ENCODE measurements around the gene UBE2QL1.

UBE2QL1 gene

DNA sequence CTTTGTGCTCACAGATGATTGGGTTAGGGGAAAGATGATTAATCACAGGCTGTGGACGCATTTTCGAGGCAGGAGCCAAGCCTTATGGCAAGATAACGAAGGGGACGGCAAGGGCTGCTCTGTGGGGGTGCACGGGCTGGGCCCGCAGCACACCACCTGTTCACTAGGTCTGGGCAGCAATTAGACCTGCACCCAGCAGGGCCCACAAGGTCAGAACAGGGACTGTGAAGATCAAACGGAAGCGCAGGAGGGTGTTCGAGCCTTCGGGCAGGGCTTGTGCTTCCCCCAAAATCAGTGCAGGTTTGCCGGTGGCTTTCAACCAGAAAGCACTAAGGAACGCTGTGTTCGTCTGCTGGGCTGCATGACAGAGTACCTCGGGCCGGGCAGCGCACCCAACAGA lies 73.7 kb downstream of the UBE2QL1 start:
- in situ Hi-C loops (cut with HindIII; ENCODE audit: low sequenced_read_pairs): no loop called here

GRCh38 chr5:6522923-6523322 lies 74.3 kb downstream of the UBE2QL1 start:
- in situ Hi-C loops (cut with HindIII; ENCODE audit: low sequenced_read_pairs): no loop called here

DNA sequence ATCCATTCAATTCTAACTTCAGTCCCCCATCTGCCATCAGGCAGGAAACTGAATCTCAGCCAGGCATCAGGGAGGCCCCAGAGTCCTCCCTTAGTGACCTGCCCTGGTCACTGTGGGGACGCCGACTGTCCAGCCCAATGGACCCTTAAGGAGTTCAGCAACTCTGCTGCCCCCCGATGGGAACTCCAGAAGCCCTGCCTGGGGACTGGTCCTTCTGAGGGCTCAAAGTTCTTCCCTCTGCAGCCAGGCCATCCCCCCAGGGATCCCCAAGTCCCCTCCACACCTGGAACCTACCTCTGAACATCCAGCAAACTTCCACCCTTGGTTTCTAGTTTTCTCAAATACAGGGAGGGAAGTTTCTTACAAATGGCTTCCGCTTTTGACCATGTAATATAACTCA lies 76.8 kb downstream of the UBE2QL1 start:
- in situ Hi-C loops (cut with HindIII; ENCODE audit: low sequenced_read_pairs): no loop called here

DNA sequence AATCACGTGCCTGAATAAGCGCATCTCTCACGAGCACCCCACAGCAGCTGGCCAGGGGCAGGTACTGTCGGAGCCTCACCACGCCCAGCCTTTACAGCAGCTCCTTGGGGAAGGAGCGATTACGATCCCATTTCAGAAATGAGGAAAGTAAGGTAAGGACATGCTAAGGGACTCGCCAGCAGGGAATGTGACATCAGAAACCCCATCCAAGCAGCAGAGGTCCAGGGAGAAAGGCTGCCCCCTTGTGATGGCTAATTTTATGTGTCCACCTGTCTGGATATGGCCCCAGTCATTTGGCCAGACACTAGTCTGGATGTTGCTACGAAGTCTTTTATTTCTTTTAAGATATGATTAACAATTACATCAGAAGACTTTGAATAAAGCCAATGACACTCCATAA lies 77.3 kb downstream of the UBE2QL1 start:
- in situ Hi-C loops (cut with HindIII; ENCODE audit: low sequenced_read_pairs): no loop called here

GRCh38 chr5:6527749-6528455 lies 79.2 kb downstream of the UBE2QL1 start:
- in situ Hi-C loops (cut with HindIII; ENCODE audit: low sequenced_read_pairs): no loop called here

- in situ Hi-C loops (cut with HindIII; ENCODE audit: low sequenced_read_pairs): no loop called here
These were observed 86.9 kb downstream of the UBE2QL1 start for GRCh38 chr5:6535594-6535993.

- in situ Hi-C loops (cut with HindIII; ENCODE audit: low sequenced_read_pairs): no loop called here
These were observed 90.4 kb downstream of the UBE2QL1 start for GRCh38 chr5:6539060-6539459.

DNA sequence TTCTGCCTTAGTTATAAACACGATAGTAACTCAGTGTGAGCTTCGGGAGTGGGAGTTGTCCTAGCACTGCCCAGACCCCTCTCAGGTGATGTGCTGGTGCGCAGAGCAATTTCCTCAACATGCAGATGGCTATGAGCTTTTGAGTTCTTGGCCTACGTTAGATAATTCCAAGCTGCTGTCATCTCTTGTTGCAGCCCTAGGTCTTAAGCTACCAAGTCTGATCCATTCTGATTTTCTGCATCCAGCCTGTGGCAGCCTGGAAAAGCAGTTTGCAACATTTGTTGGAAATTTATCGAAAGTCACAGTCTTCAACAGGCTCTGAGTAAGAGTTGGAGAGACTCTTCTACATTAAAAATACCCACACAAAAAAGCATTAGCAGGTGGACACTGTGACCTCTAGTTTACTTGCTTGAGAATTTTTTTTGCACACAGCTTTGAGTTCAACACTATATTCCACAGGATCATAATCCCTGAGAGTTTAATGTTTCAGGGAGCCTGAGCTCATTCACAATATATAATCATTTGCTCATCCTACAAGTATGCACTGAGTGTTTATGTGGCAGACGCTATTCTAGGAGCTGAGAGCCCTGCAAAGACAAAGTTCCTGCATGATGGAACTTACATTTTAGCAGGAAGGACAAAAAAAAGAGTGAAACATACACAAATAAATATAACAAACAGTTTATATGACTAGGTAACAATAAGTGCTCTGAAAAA lies 91.6 kb downstream of the UBE2QL1 start:
- in situ Hi-C loops (cut with HindIII; ENCODE audit: low sequenced_read_pairs): no loop called here

GRCh38 chr5:6541256-6542013 lies 92.8 kb downstream of the UBE2QL1 start:
- in situ Hi-C loops (cut with HindIII; ENCODE audit: low sequenced_read_pairs): no loop called here

DNA sequence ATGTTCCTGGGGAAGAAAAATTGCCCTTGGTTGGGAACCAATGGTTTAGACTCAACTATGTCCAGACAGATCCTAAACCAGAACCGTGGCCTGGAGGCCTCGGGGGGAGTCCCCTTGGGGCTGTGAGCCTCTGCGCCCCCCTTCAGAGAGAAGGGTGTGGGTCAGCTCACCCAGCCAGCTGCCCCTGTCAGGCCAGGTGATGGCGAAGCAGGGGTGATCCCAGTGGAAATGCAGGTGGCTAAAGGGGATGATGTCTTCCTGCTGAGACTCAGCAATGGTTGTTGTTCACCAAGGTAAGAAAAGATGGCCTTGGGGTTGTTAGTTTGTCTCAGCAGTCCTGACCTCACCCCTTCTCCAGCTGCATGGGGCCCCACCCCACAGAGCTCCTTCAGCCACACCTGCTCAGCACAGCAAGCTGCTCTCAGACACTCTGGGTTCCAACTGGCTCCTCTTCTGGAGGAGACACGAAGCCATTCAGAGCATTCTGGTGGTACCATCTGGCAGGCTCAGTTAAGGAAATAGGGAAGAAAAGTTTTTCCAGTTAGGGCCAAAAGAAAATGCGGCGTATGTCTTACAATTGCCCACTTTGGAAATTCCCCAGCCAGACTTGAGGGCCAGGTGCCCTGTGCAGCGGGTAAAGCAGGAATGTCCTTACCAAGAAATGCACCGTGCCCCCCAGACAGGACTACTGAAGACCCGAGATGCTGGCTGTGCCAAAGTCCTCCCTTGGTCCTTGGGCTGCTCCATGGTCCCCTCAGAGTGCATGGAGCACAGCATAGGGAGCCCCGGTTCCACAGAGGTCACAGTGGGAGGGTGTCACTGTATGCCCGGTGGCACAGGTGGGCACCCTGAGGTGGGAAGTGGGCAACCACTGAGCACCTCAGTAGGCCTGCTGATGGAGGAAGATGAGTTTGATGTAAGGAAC lies 94.0 kb downstream of the UBE2QL1 start:
- in situ Hi-C loops (cut with HindIII; ENCODE audit: low sequenced_read_pairs): no loop called here

DNA sequence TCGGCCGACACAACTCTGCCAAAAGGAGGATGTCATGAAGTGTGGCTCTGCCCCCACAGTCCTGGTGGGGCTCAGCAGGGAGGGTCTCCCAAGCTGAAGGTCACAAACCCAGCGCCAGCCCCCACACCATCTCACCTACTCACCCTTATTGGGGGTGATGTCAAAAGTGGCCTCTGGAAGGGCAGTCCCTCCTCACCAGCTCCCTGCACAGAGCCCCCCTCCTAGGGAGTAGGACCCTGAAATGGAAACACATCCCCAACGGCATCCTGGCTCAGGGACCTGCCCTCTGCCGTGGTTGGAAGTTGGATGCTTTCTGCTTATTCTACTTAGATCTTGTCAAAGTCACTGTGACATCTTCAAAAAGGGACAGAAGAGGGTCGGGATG lies 94.7 kb downstream of the UBE2QL1 start:
- in situ Hi-C loops (cut with HindIII; ENCODE audit: low sequenced_read_pairs): no loop called here

DNA sequence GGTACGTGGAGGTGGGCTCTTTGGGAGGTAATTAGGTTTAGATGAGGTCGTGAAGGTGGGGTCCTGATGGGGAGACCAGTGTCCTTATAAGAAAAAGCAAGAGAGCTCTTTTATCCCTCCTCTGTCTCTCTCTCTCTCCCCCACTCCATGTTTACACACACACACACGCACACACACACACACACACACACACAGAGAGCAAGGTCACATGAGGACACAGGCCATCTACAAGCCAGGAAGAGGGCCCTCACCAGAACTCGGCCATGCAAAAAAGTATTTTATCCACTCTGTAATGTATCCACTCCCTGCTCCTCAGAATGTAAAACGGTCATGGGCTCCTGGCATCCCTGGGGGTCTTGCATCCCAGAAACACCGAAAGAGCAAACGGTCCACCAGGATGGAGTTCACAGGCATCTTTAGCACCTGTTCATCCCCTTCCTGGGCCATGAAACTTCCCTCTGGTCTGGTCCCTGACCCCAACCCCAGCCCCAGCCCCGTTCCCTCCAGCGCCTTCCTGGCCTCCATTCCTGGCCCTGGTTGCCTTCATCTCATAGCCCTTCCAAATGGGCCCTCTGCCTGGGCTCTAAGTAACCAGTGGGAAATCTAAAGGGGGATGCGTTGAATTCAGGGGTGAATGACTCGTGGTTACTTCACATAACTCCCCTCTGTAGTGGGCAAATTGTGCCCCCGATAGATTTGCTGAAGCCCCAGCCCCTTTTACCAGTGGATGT lies 95.3 kb downstream of the UBE2QL1 start:
- in situ Hi-C loops (cut with HindIII; ENCODE audit: low sequenced_read_pairs): no loop called here

All from endothelial cell of hepatic sinusoid (primary cell).